Esophagus muscularis mucosa (tissue), 4 donors: ENCODE results near the gene COL6A3.

Experiments used
- CTCF ChIP-seq, 3 experiments: fragments of 200-600 bp in 2 of 3; fragments of 450-650 bp in 1 of 3; sonication (generic) in 2 of 3; IDR thresholded peaks; one replicate each; pipeline ENCODE4 v1.5.1; 2017 to 2019; ENCODE audit warnings: antibody characterized with exemption in 3 of 3, mild to moderate bottlenecking in 2 of 3, moderate library complexity in 1 of 3
- EP300 ChIP-seq: sonication (generic); formaldehyde crosslinking; IDR thresholded peaks from one replicate; pipeline ENCODE4 v1.6.1; 2017; ENCODE audit warnings: antibody characterized with exemption
- POLR2A ChIP-seq: fragments of 450-650 bp; IDR thresholded peaks from one replicate; pipeline ENCODE4 v1.6.1; 2017; ENCODE audit warnings: antibody characterized with exemption, moderate library complexity, mild to moderate bottlenecking, low read depth
- POLR2AphosphoS5 ChIP-seq, 2 donors: sonication (generic); formaldehyde crosslinking; IDR thresholded peaks; one replicate each; pipeline ENCODE4 v1.6.1; 2017; ENCODE audit warnings: antibody characterized with exemption in 2 of 2

GRCh38 chr2:237280229-237280628, 133.7 kb downstream of the COL6A3 start:
- TF ChIP-seq CTCF (IDR thresholded peaks at IDR 0.05) (no peak), POLR2A (no peak), EP300 (no peak), POLR2AphosphoS5 (IDR thresholded peaks at IDR 0.05) (no peak)
